ENCODE measurements around the gene UNC13D.

DNA sequence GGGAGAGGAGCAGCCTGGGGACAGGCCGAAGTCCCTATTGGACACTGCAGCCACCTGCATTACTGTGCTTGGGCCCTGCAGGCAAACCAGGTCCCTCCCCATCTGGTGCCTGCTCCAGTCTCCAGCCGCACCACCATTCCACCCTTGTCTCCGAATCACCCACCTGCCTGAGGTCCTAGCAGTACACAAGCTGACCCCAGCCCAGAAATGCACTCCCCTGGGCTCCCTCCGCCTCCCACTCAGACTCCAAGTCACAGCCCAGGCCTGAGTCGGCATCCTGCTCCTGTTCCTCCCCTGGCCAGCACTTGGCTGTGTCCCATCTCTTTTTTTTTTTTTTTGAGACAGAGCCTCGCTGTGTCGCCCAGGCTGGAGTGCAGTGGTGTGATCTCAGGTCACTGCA, 6.3 kb downstream of the UNC13D start:
- TF ChIP-seq, protein P1, sequence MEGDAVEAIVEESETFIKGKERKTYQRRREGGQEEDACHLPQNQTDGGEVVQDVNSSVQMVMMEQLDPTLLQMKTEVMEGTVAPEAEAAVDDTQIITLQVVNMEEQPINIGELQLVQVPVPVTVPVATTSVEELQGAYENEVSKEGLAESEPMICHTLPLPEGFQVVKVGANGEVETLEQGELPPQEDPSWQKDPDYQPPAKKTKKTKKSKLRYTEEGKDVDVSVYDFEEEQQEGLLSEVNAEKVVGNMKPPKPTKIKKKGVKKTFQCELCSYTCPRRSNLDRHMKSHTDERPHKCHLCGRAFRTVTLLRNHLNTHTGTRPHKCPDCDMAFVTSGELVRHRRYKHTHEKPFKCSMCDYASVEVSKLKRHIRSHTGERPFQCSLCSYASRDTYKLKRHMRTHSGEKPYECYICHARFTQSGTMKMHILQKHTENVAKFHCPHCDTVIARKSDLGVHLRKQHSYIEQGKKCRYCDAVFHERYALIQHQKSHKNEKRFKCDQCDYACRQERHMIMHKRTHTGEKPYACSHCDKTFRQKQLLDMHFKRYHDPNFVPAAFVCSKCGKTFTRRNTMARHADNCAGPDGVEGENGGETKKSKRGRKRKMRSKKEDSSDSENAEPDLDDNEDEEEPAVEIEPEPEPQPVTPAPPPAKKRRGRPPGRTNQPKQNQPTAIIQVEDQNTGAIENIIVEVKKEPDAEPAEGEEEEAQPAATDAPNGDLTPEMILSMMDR (IDR thresholded peaks at IDR 0.05) = no peak
- TF ChIP-seq POLR2A (IDR thresholded peaks at IDR 0.05) (no peak), POLR2AphosphoS5 (IDR thresholded peaks at IDR 0.05) (no peak), EP300 (IDR thresholded peaks at IDR 0.05; ENCODE audit: low read depth) (no peak)

All from transverse colon (tissue), 4 donors.